GM12875 (cell line): ENCODE data around the gene CXCR4.
A peak's percentile ranks its signal among the peaks of the same experiment; 100 is the strongest.

ENCODE experiments used
- H3K4me3 ChIP-seq: one replicate; pipeline ENCODE4 v1.5.1; 2011; ENCODE audit warnings: low read depth, low read length, control low read depth
- TF ChIP-seq, protein P1 (sequence below): IDR thresholded peaks from 2 replicates; pipeline ENCODE4 v1.5.1; 2011; ENCODE audit warnings: low read depth, mild to moderate bottlenecking, control low read depth, inconsistent platforms, low read length, moderate library complexity, borderline replicate concordance; ENCODE audit not compliant: insufficient read depth

Gene CXCR4

DNA sequence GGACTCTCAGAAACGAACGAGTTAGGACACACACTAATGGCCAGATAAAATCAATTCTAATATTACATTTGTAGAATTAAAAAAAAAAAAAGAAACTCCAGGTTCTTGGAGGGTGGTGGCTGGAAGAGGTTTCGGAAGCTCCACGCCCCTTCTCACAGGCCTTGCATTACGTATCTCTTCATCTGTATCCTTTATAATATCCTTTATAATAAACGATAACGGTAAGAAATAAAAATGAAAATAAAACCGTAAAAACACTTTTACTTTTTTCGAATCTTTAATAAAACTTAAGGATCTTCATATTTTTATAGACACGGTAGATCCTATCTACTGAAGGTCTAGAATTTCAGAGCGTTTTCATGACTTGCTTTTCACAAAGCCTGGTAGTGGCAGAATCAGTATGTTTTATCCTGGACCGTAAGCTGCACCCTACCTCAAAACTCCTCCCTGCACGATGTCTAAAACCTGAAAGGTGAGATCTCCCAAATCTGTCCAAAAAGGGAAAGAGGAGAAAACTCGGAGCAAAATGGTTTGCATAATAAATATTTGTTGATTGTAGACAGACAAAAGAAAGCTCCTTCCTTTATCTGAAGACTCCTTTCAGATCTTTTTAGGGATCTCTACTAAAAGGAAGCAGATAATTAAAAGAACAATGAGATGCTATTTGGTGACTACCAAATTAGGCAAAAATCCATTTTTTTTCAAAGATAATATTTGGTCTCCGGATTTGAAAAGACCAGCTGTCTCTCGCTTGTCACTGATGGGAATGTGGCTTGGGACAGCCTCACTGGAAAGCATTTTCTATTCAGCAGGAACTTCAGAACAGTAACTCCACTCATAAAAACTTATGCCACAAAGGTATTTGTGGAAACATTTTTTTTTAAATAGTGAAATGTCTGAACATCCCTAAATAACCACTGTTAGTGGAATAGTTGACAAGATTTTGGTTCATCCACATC is 2.0 kb upstream of the CXCR4 start:
- TF ChIP-seq, protein P1, sequence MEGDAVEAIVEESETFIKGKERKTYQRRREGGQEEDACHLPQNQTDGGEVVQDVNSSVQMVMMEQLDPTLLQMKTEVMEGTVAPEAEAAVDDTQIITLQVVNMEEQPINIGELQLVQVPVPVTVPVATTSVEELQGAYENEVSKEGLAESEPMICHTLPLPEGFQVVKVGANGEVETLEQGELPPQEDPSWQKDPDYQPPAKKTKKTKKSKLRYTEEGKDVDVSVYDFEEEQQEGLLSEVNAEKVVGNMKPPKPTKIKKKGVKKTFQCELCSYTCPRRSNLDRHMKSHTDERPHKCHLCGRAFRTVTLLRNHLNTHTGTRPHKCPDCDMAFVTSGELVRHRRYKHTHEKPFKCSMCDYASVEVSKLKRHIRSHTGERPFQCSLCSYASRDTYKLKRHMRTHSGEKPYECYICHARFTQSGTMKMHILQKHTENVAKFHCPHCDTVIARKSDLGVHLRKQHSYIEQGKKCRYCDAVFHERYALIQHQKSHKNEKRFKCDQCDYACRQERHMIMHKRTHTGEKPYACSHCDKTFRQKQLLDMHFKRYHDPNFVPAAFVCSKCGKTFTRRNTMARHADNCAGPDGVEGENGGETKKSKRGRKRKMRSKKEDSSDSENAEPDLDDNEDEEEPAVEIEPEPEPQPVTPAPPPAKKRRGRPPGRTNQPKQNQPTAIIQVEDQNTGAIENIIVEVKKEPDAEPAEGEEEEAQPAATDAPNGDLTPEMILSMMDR: no peak
- no peak overlapping the region for H3K4me3 ChIP-seq

DNA sequence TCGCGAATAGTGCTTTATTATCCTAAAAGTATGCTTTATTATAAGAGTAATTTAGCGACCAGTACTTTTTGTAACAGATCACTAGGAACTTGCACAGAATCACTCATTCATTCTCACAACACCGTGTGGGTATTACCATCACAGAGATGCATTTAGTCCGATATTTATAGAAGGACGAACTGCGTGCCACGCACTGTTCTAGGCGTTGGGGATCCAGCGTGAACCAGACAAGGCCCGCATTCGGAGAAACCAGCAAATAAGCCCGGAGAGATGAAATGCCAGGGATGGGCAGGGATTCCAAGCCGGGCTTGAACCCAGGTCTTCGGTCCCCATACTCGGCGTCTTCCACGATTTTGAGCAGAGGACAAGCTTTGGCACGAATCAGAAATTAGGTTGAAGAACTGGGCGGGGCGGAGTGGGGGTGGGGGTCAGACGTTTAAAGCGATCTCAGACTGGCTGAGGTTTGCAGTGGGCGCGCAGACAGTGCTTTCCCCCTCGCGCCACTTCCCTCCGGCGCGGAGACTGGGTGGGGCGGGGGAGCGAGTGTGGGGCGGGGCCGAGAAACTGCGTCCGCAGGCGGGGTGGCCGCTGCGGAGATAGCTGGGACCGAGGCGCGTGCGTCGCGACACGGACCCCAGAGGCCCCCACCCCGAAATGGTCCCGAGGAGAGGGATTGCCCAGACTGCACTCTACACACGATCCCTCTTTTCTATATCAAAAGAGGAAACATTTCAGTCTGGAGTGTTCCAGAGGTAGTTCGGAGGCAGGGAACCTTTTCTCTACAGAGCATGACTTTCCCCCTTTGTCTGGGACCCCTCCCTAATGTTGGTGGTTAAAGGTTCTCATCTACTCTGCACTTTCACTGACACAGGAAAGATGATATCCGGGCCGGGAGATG is 1.1 kb upstream of the CXCR4 start:
- TF ChIP-seq, protein P1: no peak
- H3K4me3 ChIP-seq: peak overlapping the region; percentile 28

DNA sequence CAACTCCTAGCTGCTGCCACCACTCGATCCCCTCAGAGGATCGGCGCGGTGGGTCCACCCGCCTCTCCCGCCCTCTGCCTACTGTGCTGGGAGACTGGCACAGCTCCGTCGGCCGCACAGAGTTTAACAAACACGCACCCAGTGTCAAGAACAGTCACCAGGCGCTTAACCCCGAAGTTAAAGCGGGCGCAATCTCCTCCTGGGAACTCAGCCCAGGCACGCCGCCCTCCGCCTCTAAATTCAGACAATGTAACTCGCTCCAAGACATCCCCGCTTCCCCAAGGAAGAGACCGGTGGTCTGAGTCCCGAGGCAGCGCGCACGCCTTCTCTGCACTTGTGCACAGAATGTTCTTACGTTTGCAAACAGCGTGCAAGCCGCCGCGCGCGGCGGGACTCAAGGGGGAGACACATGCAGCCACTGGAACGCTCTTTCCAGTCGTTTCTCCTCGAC is 533 bp downstream of the CXCR4 start:
- H3K4me3 ChIP-seq: peak overlapping the region; percentile 77
- TF ChIP-seq, protein P1: no peak

DNA sequence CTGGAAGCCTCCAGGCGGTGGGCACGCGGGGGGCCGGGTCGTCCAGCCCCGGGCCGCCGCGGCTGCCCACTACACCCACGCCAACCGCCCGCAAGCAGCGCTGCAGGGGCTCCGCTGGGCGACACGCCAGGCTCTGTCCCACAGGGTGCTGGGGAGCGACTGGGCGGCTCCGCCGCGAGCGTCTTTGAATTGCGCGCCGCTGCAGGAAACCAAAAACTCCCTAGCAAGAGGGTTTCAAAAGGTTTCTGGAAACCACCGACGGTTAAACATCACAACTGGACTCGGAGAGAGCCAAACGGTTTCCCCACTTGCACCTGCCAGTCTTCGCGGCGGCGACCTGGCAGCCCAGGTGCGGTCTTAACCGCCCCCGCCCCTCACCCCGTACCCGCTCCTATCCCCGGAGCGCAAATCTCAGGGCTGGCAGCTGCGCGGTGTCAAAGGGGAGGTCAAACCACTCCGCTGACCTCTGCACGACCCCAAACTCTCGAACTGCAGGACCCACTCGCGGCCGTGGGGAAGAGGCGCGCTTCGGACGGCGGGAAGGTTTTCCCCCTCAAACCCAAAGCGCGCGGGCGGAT is 1.0 kb downstream of the CXCR4 start:
- TF ChIP-seq, protein P1: no peak
- H3K4me3 ChIP-seq: peak overlapping the region; percentile 77

DNA sequence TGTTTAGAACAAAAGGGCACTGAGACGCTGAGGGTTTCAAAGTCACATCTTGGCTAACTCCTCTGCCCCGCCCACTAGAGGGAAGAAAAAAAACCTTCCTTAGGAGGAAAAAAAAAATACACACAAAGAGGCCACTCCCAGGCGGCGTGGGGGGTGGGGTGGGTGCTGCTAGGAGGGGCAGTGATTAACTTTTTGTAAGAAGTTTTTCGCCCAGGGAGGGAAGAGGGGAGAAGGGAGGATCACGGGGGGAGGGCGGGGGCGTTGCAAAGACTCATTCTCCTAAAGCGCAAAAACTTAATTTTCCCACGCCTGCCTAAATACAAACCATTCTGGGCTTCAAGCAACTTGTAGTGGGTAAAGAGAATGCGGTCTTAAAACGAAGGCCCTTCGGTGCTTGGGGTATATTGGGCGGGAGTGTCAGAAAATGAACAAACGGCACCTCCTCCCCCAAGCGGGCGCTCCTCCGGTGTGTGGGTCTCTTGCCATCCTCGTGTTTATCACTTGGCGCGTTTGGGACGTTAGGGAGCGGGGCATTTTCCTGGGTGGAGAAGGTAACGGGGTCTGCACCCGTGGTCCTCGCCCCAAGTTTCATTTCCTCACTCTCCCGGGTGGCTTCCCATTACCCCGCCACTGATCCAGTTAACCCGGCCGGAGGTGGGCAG is 1.7 kb downstream of the CXCR4 start:
- H3K4me3 ChIP-seq: peak overlapping the region; percentile 77
- TF ChIP-seq, protein P1: no peak

DNA sequence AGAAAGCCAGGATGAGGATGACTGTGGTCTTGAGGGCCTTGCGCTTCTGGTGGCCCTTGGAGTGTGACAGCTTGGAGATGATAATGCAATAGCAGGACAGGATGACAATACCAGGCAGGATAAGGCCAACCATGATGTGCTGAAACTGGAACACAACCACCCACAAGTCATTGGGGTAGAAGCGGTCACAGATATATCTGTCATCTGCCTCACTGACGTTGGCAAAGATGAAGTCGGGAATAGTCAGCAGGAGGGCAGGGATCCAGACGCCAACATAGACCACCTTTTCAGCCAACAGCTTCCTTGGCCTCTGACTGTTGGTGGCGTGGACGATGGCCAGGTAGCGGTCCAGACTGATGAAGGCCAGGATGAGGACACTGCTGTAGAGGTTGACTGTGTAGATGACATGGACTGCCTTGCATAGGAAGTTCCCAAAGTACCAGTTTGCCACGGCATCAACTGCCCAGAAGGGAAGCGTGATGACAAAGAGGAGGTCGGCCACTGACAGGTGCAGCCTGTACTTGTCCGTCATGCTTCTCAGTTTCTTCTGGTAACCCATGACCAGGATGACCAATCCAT is 2.7 kb downstream of the CXCR4 start:
- no peak overlapping the region for H3K4me3 ChIP-seq
- TF ChIP-seq, protein P1: no peak
